ENCODE results near the gene ASAP2.

Gene ASAP2

DNA sequence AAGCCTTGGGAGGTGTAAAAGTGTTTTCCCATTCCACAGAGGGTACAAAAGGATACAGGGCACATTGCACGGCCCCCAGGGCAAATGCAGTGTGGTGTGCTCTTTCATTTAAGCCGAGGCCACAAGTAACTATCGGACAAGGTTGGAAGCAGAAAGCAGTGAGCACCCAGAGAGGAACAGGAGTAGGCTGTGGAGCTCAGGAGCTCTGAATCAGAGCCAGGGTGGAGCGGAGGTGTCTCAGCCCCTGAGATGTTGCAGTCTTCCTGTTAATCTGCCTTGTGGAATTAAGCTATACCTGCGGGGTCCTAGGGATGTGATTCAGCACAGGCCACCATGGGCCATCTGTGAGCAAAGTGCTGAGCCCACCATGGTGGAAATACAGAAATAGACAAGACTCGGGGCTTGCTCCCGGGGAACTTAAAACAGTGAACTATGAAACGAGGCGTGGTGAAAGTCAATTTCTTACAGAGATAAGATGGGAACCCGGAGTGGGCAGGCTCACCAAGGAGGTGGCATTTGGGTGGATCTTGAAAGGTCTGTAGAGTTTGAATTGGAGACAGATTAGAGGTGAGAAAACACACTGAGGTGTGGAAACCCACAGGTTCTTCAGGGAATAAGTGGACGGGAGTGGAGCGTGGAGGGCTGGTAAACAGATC, 44.0 kb downstream of the ASAP2 start:
- no peaks in the 10 kb centered on the region for H3K9me3 ChIP-seq (ENCODE audit: control insufficient read depth, low read length)
- no peaks in the 10 kb centered on the region for H3K36me3 ChIP-seq (ENCODE audit: control insufficient read depth, insufficient read depth, low read length)
- no peaks in the 10 kb centered on the region for H3K27me3 ChIP-seq (ENCODE audit: control insufficient read depth, insufficient read depth, low read length, poor library complexity, severe bottlenecking)
- peaks cover 4% of the 10 kb centered on the region for H3K4me1 ChIP-seq (ENCODE audit: control insufficient read depth, insufficient read depth, low read length)
- no peak overlapping the region for H3K27ac ChIP-seq (ENCODE audit: insufficient read depth, low read depth, low read length, poor library complexity, severe bottlenecking)
- 95 to 96% methylated on average over 12 of the region's 12 CpGs for WGBS, 2 experiments
- no peak overlapping the region for H3K4me3 ChIP-seq (ENCODE audit: insufficient read depth, low read depth, low read length)

DNA sequence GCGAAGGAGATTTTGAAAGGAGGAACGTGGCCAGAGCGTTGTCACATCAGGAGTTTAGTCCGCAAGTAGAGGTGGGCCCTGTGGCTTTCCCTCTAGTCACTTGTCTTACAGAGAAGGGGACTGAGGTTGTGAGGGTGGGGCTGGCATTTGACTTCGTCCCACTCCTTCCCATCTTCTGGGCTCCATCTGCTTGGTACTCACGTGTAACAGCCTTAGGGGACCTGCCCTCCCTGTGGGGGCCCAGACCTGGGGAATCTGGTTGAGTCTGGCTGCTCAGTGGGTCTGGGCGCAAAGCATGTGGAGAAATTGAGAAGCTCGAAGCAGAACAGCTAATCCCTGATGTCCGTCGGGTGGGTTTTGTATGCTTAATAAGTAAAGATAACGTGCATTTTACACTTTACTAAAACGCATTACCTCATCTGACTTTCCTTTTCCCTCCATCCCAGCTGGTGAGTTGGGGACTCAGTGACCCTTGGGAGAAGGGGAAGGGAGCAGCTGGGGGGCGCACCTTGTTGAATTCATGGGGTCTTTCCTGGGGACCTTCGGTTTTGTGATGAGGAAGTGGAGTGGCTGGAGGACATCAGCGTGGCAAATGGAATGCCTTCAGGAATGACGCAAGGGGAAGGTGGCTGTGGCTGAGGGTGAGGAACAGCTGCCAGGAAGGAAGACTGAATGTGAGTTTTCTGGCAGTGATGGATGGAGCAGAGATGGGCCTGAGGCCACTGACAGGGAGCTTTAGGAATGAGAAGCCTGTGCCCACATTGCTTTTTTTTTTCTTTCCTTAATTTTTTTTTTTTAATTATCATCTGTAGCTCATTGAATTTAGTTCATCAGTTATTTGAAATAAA, 44.8 kb downstream of the ASAP2 start:
- no peaks in the 10 kb centered on the region for H3K27me3 ChIP-seq (ENCODE audit: control insufficient read depth, insufficient read depth, low read length, poor library complexity, severe bottlenecking)
- peaks cover 4% of the 10 kb centered on the region for H3K4me1 ChIP-seq (ENCODE audit: control insufficient read depth, insufficient read depth, low read length)
- peak overlapping the region; percentile 79 for H3K27ac ChIP-seq (ENCODE audit: insufficient read depth, low read depth, low read length, poor library complexity, severe bottlenecking)
- H3K4me3 ChIP-seq (ENCODE audit: insufficient read depth, low read depth, low read length): no peak overlapping the region
- no peaks in the 10 kb centered on the region for H3K9me3 ChIP-seq (ENCODE audit: control insufficient read depth, low read length)
- H3K36me3 ChIP-seq (ENCODE audit: control insufficient read depth, insufficient read depth, low read length): no peaks in the 10 kb centered on the region
- 84% methylated on average over 14 to 16 of the region's 16 CpGs for WGBS, 2 experiments

DNA sequence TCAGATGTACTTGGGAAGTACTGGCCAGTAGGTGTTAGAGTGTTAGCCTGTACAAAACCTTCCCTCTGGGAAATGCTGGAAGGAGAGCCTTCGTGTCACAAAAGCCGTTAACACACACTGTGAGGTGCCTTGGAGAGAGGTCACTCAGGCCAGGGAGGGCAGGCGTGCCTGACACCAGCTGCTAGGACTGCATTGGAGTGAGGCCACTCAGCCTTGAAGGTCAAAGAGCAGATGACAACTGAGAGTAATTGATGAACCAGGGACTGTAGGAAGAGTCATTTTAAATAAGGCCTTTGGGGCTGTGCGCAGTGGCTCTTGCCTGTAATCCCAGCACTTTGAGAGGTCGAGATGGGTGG, 45.4 kb downstream of the ASAP2 start:
- H3K27ac ChIP-seq (ENCODE audit: insufficient read depth, low read depth, low read length, poor library complexity, severe bottlenecking): peak overlapping the region; percentile 79
- 72 to 80% methylated on average over 5 of the region's 5 CpGs for WGBS, 2 experiments
- H3K27me3 ChIP-seq (ENCODE audit: control insufficient read depth, insufficient read depth, low read length, poor library complexity, severe bottlenecking): no peaks in the 10 kb centered on the region
- H3K36me3 ChIP-seq (ENCODE audit: control insufficient read depth, insufficient read depth, low read length): no peaks in the 10 kb centered on the region
- peaks cover 4% of the 10 kb centered on the region for H3K4me1 ChIP-seq (ENCODE audit: control insufficient read depth, insufficient read depth, low read length)
- no peaks in the 10 kb centered on the region for H3K9me3 ChIP-seq (ENCODE audit: control insufficient read depth, low read length)
- no peak overlapping the region for H3K4me3 ChIP-seq (ENCODE audit: insufficient read depth, low read depth, low read length)

DNA sequence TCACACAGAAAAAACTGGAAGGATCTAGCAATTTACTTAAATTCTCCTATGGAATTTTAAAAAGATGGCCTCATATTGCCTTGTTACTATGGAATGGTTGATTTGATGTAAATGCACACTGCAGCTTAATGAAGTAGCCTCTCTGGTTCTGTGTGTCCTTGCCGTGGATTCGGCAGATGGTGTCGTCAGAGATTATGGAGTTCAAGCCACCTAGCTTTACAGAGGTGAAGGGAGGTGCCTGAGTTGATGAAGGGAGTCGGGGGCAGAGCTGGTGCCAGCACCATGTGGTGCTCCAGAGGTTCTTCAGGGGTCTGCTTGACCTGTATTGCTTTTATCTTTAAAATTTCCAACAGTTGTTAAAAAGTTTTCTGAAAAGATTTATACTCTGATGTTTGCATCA, 48.8 kb downstream of the ASAP2 start:
- peaks cover 15% of the 10 kb centered on the region for H3K4me1 ChIP-seq (ENCODE audit: control insufficient read depth, insufficient read depth, low read length)
- H3K27me3 ChIP-seq (ENCODE audit: control insufficient read depth, insufficient read depth, low read length, poor library complexity, severe bottlenecking): no peaks in the 10 kb centered on the region
- 88 to 90% methylated on average over 4 of the region's 4 CpGs for WGBS, 2 experiments
- H3K4me3 ChIP-seq (ENCODE audit: insufficient read depth, low read depth, low read length): no peak overlapping the region
- no peaks in the 10 kb centered on the region for H3K36me3 ChIP-seq (ENCODE audit: control insufficient read depth, insufficient read depth, low read length)
- no peaks in the 10 kb centered on the region for H3K9me3 ChIP-seq (ENCODE audit: control insufficient read depth, low read length)
- no peak overlapping the region for H3K27ac ChIP-seq (ENCODE audit: insufficient read depth, low read depth, low read length, poor library complexity, severe bottlenecking)

DNA sequence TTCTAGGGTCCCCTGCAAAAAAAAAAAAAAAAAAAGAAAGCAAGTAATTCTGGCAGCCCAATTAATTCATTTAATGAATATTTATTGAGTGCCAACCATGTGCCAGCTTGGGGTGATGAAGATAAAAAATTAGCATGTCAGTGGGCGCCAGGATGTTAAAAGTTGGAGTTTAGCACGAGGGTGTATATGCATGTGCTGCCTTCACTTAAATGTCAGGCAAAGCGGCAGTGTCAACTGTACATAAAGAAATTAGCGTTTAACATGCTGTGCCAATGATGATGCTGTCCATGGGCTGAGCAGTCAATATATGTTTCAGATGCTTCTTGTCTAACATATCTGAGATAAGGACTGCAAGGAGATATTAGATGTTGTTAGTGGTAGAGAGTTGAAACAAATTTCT, 49.5 kb downstream of the ASAP2 start:
- Histone ChIP-seq H3K36me3 (ENCODE audit: control insufficient read depth, insufficient read depth, low read length) (no peaks in the 10 kb centered on the region), H3K4me3 (ENCODE audit: insufficient read depth, low read depth, low read length) (no peak overlapping the region), H3K9me3 (ENCODE audit: control insufficient read depth, low read length) (no peaks in the 10 kb centered on the region), H3K27me3 (ENCODE audit: control insufficient read depth, insufficient read depth, low read length, poor library complexity, severe bottlenecking) (no peaks in the 10 kb centered on the region), H3K4me1 (ENCODE audit: control insufficient read depth, insufficient read depth, low read length) (peaks cover 15% of the 10 kb centered on the region), H3K27ac (ENCODE audit: insufficient read depth, low read depth, low read length, poor library complexity, severe bottlenecking) (no peak overlapping the region)
- 89 to 91% methylated on average over 4 of the region's 4 CpGs for WGBS, 2 experiments

DNA sequence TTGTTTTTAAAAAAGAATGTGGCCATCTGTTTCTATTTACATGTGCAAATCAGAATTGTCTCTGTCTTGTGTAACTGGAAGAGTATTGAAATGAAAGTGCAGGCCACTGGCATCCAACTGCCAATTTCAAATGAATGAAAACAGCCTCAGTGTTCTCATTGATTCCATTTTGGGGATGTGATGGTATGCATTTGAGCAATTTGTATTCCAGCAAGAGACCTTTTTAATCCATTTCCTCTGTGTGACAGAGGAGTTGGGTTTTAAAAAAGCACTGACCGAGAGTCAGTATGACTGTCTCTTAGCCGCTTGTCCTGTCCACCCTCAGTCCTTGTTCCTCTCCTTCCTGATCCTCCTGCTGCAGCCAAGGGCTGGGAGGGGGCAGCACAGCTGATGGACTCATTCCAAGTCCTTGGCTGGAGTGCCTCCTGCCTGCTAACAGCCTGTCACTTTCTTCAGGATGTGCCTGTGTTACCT, 50.0 kb downstream of the ASAP2 start:
- no peaks in the 10 kb centered on the region for H3K9me3 ChIP-seq (ENCODE audit: control insufficient read depth, low read length)
- H3K4me3 ChIP-seq (ENCODE audit: insufficient read depth, low read depth, low read length): no peak overlapping the region
- H3K27ac ChIP-seq (ENCODE audit: insufficient read depth, low read depth, low read length, poor library complexity, severe bottlenecking): no peak overlapping the region
- H3K36me3 ChIP-seq (ENCODE audit: control insufficient read depth, insufficient read depth, low read length): no peaks in the 10 kb centered on the region
- H3K27me3 ChIP-seq (ENCODE audit: control insufficient read depth, insufficient read depth, low read length, poor library complexity, severe bottlenecking): no peaks in the 10 kb centered on the region
- 37 to 44% methylated on average over 2 of the region's 2 CpGs for WGBS, 2 experiments
- H3K4me1 ChIP-seq (ENCODE audit: control insufficient read depth, insufficient read depth, low read length): peaks cover 13% of the 10 kb centered on the region

DNA sequence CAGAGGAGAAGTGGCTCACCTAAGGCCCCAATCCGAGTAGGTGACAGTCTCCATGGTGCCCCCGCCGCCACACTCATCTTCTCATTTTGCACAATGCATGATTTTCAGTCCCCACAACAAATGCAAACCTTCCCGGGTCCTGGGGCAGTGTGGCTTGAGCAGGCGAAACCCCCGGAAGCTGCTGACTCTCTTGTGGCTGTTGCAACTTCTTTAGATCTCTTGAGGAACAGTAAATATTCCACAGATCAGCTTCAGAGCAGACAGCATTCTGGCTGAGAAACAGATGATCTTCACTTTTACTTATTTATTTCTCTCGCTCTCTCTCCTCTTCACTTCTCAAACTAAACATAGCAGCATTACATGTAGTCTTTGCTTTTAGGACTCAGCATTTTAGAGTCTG, 51.9 kb downstream of the ASAP2 start:
- no peaks in the 10 kb centered on the region for H3K27me3 ChIP-seq (ENCODE audit: control insufficient read depth, insufficient read depth, low read length, poor library complexity, severe bottlenecking)
- H3K4me3 ChIP-seq (ENCODE audit: insufficient read depth, low read depth, low read length): no peak overlapping the region
- no peaks in the 10 kb centered on the region for H3K9me3 ChIP-seq (ENCODE audit: control insufficient read depth, low read length)
- 88 to 91% methylated on average over 7 of the region's 7 CpGs for WGBS, 2 experiments
- no peak overlapping the region for H3K27ac ChIP-seq (ENCODE audit: insufficient read depth, low read depth, low read length, poor library complexity, severe bottlenecking)
- no peaks in the 10 kb centered on the region for H3K36me3 ChIP-seq (ENCODE audit: control insufficient read depth, insufficient read depth, low read length)
- H3K4me1 ChIP-seq (ENCODE audit: control insufficient read depth, insufficient read depth, low read length): peaks cover 14% of the 10 kb centered on the region

DNA sequence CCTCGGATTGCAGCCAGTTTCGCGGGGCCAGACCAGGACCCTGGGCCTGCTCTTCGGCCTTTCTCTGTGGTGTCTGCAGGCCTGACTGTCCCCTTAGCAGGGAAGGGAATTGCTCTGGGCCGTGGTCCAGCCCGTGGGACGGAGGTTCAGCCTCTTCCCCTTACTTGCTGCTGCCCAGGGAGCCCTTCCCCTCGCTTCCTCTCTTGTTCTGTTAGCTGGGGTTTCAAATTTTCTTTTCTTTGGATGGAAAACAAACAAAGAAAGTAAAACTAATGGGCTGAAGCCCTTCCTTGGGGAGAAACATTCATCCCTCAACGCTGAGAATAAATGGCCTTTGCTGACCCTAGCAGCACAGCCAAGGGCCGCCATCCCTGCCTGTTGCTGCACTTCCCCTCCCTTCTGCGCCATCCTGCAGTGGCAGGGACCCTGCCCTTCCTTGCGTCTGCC, 52.4 kb downstream of the ASAP2 start:
- Histone ChIP-seq H3K27me3 (ENCODE audit: control insufficient read depth, insufficient read depth, low read length, poor library complexity, severe bottlenecking) (no peaks in the 10 kb centered on the region), H3K4me1 (ENCODE audit: control insufficient read depth, insufficient read depth, low read length) (peaks cover 14% of the 10 kb centered on the region), H3K27ac (ENCODE audit: insufficient read depth, low read depth, low read length, poor library complexity, severe bottlenecking) (no peak overlapping the region), H3K36me3 (ENCODE audit: control insufficient read depth, insufficient read depth, low read length) (no peaks in the 10 kb centered on the region), H3K9me3 (ENCODE audit: control insufficient read depth, low read length) (no peaks in the 10 kb centered on the region), H3K4me3 (ENCODE audit: insufficient read depth, low read depth, low read length) (no peak overlapping the region)
- 74 to 76% methylated on average over 12 of the region's 12 CpGs for WGBS, 2 experiments

DNA sequence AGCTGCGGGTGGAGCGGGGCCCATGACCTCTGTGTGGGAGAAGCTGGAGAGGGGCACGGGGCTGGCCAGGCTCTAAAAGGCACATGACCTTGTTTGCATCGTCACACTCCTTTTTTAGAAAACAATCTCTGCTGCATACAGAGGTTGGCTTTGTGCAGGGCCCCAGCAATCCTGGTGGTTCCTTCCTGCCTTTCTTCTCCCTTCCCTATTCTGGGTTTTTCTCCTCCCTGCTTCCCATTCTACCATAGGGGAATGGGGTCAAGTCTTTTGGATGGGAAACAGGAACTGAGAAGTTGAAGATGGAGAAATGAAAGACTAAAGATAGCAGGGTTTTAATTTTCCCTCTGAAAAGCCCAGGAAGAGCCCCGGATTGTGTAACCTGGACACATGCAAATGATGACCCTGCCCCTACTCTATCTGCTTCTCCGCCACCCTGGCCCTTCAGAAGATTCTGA, 53.9 kb downstream of the ASAP2 start:
- Histone ChIP-seq H3K27ac (ENCODE audit: insufficient read depth, low read depth, low read length, poor library complexity, severe bottlenecking) (no peak overlapping the region), H3K36me3 (ENCODE audit: control insufficient read depth, insufficient read depth, low read length) (no peaks in the 10 kb centered on the region), H3K9me3 (ENCODE audit: control insufficient read depth, low read length) (no peaks in the 10 kb centered on the region), H3K4me3 (ENCODE audit: insufficient read depth, low read depth, low read length) (no peak overlapping the region), H3K27me3 (ENCODE audit: control insufficient read depth, insufficient read depth, low read length, poor library complexity, severe bottlenecking) (no peaks in the 10 kb centered on the region), H3K4me1 (ENCODE audit: control insufficient read depth, insufficient read depth, low read length) (peaks cover 14% of the 10 kb centered on the region)
- 89 to 92% methylated on average over 6 of the region's 6 CpGs for WGBS, 2 experiments

DNA sequence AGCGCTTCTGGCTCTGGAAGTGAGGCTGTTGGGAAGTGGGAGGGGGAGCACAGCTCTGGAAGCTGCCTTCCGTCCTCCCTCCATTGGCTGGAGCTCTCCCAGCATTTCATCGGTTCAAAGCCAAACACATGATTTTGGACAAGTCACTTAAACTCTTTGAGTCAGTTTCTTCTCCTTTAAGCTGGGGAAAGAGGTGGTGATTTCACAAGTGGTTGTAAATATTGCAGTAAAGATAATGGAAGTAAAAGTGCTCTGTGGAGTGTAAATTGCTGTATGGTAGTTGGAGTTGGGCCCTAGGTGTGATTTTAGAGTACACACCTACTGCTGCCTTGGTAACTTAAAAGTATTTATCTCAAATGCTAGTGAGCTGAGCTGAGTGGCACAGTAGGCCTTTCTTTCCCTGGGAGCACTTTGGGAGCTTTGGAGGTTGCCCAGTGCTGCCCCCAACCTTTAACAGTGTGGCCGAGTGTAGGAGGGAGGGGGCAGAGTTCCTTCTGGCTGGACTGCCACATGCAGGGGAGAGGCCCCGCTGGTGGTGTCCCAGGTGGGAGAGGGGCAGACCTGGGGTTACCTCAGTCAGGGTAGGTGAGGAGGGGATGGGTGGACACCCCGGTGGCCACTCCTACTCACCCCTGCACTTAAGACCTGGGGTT, 54.7 kb downstream of the ASAP2 start:
- 82 to 88% methylated on average over 6 of the region's 6 CpGs for WGBS, 2 experiments
- Histone ChIP-seq H3K9me3 (ENCODE audit: control insufficient read depth, low read length) (no peaks in the 10 kb centered on the region), H3K4me3 (ENCODE audit: insufficient read depth, low read depth, low read length) (no peak overlapping the region), H3K27me3 (ENCODE audit: control insufficient read depth, insufficient read depth, low read length, poor library complexity, severe bottlenecking) (no peaks in the 10 kb centered on the region), H3K27ac (ENCODE audit: insufficient read depth, low read depth, low read length, poor library complexity, severe bottlenecking) (no peak overlapping the region), H3K4me1 (ENCODE audit: control insufficient read depth, insufficient read depth, low read length) (peaks cover 14% of the 10 kb centered on the region), H3K36me3 (ENCODE audit: control insufficient read depth, insufficient read depth, low read length) (no peaks in the 10 kb centered on the region)
